GM18519 (cell line): ENCODE data around the gene MYCBP2.

ENCODE experiments used
- ATAC-seq: cut with Tn5 transposase; IDR thresholded peaks from one replicate; pipeline ENCODE4 v1.9.1; 2021; ENCODE audit warnings: mild to moderate bottlenecking, moderate library complexity; ENCODE audit not compliant: unreplicated experiment, low FRiP score

The MYCBP2 gene

DNA sequence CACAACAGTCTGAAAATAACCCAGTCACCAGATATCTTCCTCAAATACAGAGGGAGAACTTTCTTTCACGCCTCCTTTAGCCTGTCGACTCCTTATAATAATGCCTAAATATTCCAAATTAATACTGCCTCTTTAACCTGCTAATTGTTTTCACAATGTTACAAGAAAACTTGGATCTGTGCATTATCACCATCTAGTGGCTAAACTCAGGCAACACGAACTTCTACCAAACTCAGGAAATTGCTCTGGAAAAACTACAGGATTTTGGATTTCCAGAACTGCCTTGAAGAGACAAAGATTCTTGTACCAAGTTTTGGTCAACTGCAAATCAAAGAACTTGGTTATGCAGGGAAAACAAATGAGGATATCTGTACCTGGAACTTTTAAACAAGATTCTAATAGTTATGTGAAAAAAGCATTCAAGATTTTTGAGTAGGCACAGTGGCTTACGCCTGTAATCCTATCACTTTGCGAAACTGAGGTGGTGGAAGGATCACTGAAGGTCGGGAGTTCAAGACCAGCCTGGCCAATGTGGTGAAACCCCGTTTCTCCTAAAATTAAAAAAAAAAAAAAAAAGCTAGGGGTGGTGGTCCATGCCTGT lies 324.2 kb downstream of the MYCBP2 start:
- no peak for ATAC-seq

DNA sequence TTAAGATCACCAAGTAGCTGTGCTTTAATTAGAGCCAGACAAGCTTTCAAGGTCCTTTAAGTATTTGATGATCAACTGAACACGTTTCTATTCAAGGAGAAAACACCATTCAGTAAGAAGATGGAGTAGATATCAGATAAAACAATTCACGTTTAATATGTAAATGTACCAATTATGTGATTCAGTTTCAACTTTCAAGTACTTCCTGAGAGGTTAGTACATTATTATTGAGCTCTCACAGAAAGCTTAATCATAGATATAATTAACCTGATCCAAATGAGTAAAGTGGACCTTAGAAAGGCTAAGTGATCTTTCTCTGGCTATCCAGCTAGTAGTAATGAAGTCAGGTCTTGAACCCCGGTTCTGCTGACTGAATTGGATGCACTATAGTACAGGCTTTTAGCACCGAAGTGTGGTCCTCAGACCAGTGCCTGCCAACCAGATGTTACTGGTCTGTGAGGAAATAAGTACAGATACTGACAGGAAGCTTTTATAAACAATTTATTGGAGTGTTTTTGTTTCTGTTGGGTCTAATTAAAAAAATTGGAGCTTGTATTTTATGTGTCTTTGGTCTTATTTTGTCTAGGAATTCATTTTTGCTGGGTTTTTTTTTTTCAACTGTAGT lies 324.8 kb downstream of the MYCBP2 start:
- no peak for ATAC-seq

DNA sequence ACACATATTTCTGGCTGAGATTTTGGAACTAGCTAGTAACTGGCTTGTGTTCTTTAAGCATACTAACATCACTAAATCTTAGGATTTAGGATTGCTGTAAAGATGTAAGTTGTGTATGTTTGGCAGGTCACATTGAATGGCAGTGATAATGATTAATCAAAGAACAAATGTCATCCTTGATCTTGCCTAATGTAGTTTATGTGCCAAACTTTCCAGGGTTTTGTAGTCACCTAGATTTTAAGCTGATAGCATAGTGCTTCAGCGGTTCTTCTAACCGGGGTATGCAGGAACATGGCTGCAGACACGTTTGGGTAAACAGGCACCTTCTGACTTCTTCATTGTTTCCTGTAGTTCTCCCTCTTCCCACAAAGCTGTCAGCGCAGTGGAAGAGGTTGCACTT lies 325.4 kb downstream of the MYCBP2 start:
- no peak for ATAC-seq

DNA sequence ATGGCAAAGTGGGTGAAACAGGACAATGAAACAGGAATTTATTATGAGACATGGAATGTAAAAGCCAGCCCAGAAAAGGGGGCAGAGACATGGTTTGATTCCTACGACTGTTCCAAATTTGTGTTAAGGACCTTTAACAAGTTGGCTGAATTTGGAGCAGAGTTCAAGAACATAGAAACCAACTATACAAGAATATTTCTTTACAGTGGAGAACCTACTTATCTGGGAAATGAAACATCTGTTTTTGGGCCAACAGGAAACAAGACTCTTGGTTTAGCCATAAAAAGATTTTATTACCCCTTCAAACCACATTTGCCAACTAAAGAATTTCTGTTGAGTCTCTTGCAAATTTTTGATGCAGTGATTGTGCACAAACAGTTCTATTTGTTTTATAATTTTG lies 326.4 kb downstream of the MYCBP2 start:
- no peak for ATAC-seq
